ENCODE results near the gene DDX19B. TPM values are rescaled to one million over a fixed set of nuclear protein-coding genes. Genes with fewer than 3 reads are reported as not detected.
A peak's percentile ranks its signal among the peaks of the same experiment; 100 is the strongest.

DDX19B gene
- total and polyA plus RNA-seq, 9 of the 15 experiments (the other 6 are each of a cell fraction or from before 2014, with no cell fraction given), result 7.0 to 32.9 (median 19.3) TPM

DNA sequence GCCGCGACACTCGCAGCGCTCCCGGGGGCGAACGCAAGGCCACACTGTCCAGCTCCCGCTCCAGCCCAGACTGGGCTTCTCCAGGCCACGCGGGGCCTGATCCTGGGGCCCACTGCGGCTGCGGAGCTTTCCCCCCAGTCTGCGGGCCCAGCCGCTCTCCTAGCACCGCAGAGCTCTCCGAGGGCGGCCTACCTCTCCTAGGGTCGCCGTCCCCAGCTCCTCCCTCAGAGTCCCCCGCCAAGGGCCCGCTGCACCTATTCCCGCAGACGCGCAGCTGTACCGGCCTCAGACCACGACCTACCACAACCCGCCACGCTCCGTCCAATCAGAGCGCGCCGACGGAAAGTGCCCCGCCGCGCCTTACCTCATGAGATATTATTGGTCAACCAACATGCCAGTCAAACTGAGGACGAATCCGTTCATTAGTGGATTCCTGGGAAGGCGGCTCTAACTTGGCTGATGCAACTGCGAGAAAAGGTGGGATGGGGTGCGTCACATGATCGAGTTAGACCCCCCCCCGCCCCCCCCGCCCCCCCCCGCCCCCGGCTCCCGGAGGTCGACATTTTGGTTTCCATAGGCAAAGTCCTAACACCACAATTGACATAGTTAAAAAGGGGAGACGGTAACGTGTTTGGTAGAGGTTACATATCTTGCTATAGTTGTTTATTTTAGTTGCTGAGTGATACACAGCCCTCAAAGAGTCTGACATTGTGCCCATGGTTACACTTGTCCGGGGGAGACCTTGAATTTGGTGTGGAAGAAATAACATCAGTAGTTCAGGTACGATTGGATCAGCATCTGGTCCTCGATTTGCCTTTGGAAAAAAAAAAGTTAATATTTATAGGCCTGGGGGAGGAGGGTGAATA lies 9.5 kb upstream of the DDX19B start, which contains the start of gene AARS1 (continued):
- TF ChIP-seq FIP1L1 (IDR thresholded peaks at IDR 0.05; ENCODE audit: low read depth, low read length, poor library complexity, severe bottlenecking), result peak; percentile 82
- no peak for TF ChIP-seq POLR3G (IDR thresholded peaks at IDR 0.05; ENCODE audit: extremely low read depth, insufficient read length, insufficient replicate concordance)
- TF ChIP-seq SMARCA5 (IDR thresholded peaks at IDR 0.05), result no peak
- TF ChIP-seq, protein P1, sequence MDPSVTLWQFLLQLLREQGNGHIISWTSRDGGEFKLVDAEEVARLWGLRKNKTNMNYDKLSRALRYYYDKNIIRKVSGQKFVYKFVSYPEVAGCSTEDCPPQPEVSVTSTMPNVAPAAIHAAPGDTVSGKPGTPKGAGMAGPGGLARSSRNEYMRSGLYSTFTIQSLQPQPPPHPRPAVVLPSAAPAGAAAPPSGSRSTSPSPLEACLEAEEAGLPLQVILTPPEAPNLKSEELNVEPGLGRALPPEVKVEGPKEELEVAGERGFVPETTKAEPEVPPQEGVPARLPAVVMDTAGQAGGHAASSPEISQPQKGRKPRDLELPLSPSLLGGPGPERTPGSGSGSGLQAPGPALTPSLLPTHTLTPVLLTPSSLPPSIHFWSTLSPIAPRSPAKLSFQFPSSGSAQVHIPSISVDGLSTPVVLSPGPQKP (CRISPR knock-in tag; IDR thresholded peaks at IDR 0.05), result no peak
- TF ChIP-seq, protein P2, sequence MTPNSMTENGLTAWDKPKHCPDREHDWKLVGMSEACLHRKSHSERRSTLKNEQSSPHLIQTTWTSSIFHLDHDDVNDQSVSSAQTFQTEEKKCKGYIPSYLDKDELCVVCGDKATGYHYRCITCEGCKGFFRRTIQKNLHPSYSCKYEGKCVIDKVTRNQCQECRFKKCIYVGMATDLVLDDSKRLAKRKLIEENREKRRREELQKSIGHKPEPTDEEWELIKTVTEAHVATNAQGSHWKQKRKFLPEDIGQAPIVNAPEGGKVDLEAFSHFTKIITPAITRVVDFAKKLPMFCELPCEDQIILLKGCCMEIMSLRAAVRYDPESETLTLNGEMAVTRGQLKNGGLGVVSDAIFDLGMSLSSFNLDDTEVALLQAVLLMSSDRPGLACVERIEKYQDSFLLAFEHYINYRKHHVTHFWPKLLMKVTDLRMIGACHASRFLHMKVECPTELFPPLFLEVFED (CRISPR knock-in tag; conservative IDR thresholded peaks at IDR 0.05), result peak; percentile 95
- no peak for TF ChIP-seq CHD4 (IDR thresholded peaks at IDR 0.05; ENCODE audit: insufficient read depth, insufficient replicate concordance, low read depth, low read length, poor library complexity, severe bottlenecking)
- peak; percentile 88 for TF ChIP-seq JUND (IDR thresholded peaks at IDR 0.05; ENCODE audit: borderline replicate concordance, low read depth, low read length)
- TF ChIP-seq JUND (tag; IDR thresholded peaks at IDR 0.05; ENCODE audit: borderline replicate concordance, low read depth, low read length), result no peak; the same call in 2 of the 3 replicates
- TF ChIP-seq ETV1 (tag; conservative IDR thresholded peaks at IDR 0.05; ENCODE audit: low read depth), result no peak
- TF ChIP-seq BRD4 (IDR thresholded peaks at IDR 0.05), result no peak; the same call in 1 of the 2 replicates
- peak in 1 of 2 experiments; percentile 61; a peak in 2 of 4 replicates for TF ChIP-seq TRIM24 (IDR thresholded peaks at IDR 0.05)
- TF ChIP-seq ZNF121 (CRISPR knock-in tag; conservative IDR thresholded peaks at IDR 0.05), result no peak
- TF ChIP-seq MCM7 (IDR thresholded peaks at IDR 0.05), result no peak
- TF ChIP-seq, protein P3, sequence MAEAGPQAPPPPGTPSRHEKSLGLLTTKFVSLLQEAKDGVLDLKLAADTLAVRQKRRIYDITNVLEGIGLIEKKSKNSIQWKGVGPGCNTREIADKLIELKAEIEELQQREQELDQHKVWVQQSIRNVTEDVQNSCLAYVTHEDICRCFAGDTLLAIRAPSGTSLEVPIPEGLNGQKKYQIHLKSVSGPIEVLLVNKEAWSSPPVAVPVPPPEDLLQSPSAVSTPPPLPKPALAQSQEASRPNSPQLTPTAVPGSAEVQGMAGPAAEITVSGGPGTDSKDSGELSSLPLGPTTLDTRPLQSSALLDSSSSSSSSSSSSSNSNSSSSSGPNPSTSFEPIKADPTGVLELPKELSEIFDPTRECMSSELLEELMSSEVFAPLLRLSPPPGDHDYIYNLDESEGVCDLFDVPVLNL (CRISPR knock-in tag; IDR thresholded peaks at IDR 0.05; ENCODE audit: low read depth), result no peak
- TF ChIP-seq, protein P4, sequence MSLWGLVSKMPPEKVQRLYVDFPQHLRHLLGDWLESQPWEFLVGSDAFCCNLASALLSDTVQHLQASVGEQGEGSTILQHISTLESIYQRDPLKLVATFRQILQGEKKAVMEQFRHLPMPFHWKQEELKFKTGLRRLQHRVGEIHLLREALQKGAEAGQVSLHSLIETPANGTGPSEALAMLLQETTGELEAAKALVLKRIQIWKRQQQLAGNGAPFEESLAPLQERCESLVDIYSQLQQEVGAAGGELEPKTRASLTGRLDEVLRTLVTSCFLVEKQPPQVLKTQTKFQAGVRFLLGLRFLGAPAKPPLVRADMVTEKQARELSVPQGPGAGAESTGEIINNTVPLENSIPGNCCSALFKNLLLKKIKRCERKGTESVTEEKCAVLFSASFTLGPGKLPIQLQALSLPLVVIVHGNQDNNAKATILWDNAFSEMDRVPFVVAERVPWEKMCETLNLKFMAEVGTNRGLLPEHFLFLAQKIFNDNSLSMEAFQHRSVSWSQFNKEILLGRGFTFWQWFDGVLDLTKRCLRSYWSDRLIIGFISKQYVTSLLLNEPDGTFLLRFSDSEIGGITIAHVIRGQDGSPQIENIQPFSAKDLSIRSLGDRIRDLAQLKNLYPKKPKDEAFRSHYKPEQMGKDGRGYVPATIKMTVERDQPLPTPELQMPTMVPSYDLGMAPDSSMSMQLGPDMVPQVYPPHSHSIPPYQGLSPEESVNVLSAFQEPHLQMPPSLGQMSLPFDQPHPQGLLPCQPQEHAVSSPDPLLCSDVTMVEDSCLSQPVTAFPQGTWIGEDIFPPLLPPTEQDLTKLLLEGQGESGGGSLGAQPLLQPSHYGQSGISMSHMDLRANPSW (CRISPR knock-in tag; IDR thresholded peaks at IDR 0.05), result no peak
- no peak for TF ChIP-seq HDGF (IDR thresholded peaks at IDR 0.05)
- TF ChIP-seq, protein P5, sequence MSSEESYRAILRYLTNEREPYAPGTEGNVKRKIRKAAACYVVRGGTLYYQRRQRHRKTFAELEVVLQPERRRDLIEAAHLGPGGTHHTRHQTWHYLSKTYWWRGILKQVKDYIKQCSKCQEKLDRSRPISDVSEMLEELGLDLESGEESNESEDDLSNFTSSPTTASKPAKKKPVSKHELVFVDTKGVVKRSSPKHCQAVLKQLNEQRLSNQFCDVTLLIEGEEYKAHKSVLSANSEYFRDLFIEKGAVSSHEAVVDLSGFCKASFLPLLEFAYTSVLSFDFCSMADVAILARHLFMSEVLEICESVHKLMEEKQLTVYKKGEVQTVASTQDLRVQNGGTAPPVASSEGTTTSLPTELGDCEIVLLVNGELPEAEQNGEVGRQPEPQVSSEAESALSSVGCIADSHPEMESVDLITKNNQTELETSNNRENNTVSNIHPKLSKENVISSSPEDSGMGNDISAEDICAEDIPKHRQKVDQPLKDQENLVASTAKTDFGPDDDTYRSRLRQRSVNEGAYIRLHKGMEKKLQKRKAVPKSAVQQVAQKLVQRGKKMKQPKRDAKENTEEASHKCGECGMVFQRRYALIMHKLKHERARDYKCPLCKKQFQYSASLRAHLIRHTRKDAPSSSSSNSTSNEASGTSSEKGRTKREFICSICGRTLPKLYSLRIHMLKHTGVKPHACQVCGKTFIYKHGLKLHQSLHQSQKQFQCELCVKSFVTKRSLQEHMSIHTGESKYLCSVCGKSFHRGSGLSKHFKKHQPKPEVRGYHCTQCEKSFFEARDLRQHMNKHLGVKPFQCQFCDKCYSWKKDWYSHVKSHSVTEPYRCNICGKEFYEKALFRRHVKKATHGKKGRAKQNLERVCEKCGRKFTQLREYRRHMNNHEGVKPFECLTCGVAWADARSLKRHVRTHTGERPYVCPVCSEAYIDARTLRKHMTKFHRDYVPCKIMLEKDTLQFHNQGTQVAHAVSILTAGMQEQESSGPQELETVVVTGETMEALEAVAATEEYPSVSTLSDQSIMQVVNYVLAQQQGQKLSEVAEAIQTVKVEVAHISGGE (CRISPR knock-in tag; IDR thresholded peaks at IDR 0.05), result no peak; a peak in 2 of 6 replicates

Data from K562 (cell line).